Umbilical cord (tissue), 2 donors: ENCODE measurements around the gene RPS27A. TPM values are rescaled to one million over a fixed set of nuclear protein-coding genes. Genes with fewer than 3 reads are reported as not detected.
"Not testable (repeated sequence)": the region's sequence is repeated elsewhere in the genome, so short reads cannot be mapped to it uniquely, and the experiment has no call there.

Experiments
- DNase-seq: peaks from one replicate; pipeline ENCODE4 v3.0.0-alpha.2; 2015; ENCODE audit warnings: low spot score
- total RNA-seq: library from RNA; depleted of rRNA; stranded (reverse); fragments of >200 nt; gene quantifications from one replicate; pipeline ENCODE4 v1.2.3, GENCODE V29; 2014; ENCODE audit warnings: low replicate concordance; ENCODE audit not compliant: insufficient read depth

RPS27A gene
- 636 TPM for total RNA-seq

- DNase-seq: peak; percentile 98
Measured at GRCh38 chr2:55232084-55232862, at the start of gene RPS27A, which contains the start of gene CLHC1. TSS of gene RPS27A (plus strand) at chr2:55232688. CDS start at chr2:55232825, 137 bp downstream. TSS of gene CLHC1 (minus strand) at chr2:55232293. CDS start at chr2:55222411, 9,882 bp downstream.

- not testable (repeated sequence) for DNase-seq
Measured at GRCh38 chr2:55186837-55187236, 45.7 kb upstream of the RPS27A start.

- DNase-seq: not testable (repeated sequence)
Measured at GRCh38 chr2:55191888-55192287, 40.6 kb upstream of the RPS27A start.

GRCh38 chr2:55196526-55196925, 36.0 kb upstream of the RPS27A start:
- no peak for DNase-seq

GRCh38 chr2:55200416-55200815, 32.1 kb upstream of the RPS27A start:
- DNase-seq: no peak

GRCh38 chr2:55204536-55204935, 28.0 kb upstream of the RPS27A start:
- no peak for DNase-seq

- DNase-seq: no peak
Measured at GRCh38 chr2:55204950-55205349, 27.5 kb upstream of the RPS27A start.

- DNase-seq: no peak
Measured at GRCh38 chr2:55213822-55214221, 18.7 kb upstream of the RPS27A start.

- DNase-seq: no peak
Measured at GRCh38 chr2:55223958-55224760, 8.3 kb upstream of the RPS27A start.

GRCh38 chr2:55224761-55225261, 7.7 kb upstream of the RPS27A start:
- no peak for DNase-seq

- no peak for DNase-seq
Measured at GRCh38 chr2:55225481-55226020, 6.9 kb upstream of the RPS27A start.

- DNase-seq: not testable (repeated sequence)
Measured at GRCh38 chr2:55227437-55228225, 4.9 kb upstream of the RPS27A start.

GRCh38 chr2:55228226-55228563, 4.3 kb upstream of the RPS27A start:
- no peak for DNase-seq

- no peak for DNase-seq
Measured at GRCh38 chr2:55229221-55229620, 3.3 kb upstream of the RPS27A start.

GRCh38 chr2:55230551-55230950, 1.9 kb upstream of the RPS27A start:
- DNase-seq: no peak

- DNase-seq: no peak
Measured at GRCh38 chr2:55231546-55232083, 873 bp upstream of the RPS27A start.

GRCh38 chr2:55232863-55233657, 572 bp downstream of the RPS27A start:
- peak; percentile 12 for DNase-seq

GRCh38 chr2:55233658-55233940, 1.1 kb downstream of the RPS27A start:
- no peak for DNase-seq

- no peak for DNase-seq
Measured at GRCh38 chr2:55235724-55236538, 3.4 kb downstream of the RPS27A start.
